ENCODE measurements around the gene SMDT1. TPM values are rescaled to one million over a fixed set of nuclear protein-coding genes. Genes with fewer than 3 reads are reported as not detected.

Gene SMDT1
- total and polyA plus RNA-seq, 9 of the 15 experiments (the other 6 are each of a cell fraction or from before 2014, with no cell fraction given) = 7.9 to 65.2 (median 14.3) TPM

- TF ChIP-seq ZNF280A (IDR thresholded peaks at IDR 0.05; ENCODE audit: low read depth, partially characterized antibody) (no peak), NCOA4 (IDR thresholded peaks at IDR 0.05; ENCODE audit: partially characterized antibody) (no peak)
Measured at GRCh38 chr22:42068291-42068690, 11.2 kb upstream of the SMDT1 start (continued).

GRCh38 chr22:42069801-42070516 is 9.5 kb upstream of the SMDT1 start:
- H3K4me2 ChIP-seq (ENCODE audit: insufficient read depth, low read length) = peak overlapping the region; percentile 97
- no peaks in the 10 kb centered on the region for H3K9me3 ChIP-seq (replicated peaks; ENCODE audit: control insufficient read depth, insufficient read depth, low read depth, low read length)
- ChIA-PET POLR2A (interaction anchor here (0.6 to 1.6 kb wide), 7 partner anchors 9 to 491 kb away, joined by 3 to 7 read pairs (median 3); partner anchors contain the start of genes NDUFA6 and SMDT1), CTCF (ENCODE audit: low intra/inter-chr PET ratio) (no interaction called here)
- TSS peak; percentile 82 for BruUV-seq (replicated peaks)
- H3K27ac ChIP-seq (ENCODE audit: extremely low read depth, low read depth, low read length) = peak overlapping the region; percentile 84
- in situ Hi-C loops (cut with MboI) = no loop called here
- ATAC-seq = peak; percentile 32
- H2AFZ ChIP-seq (ENCODE audit: low read depth, low read length) = peak overlapping the region; percentile 91
- no peaks in the 10 kb centered on the region for H4K20me1 ChIP-seq (replicated peaks; ENCODE audit: control insufficient read depth, insufficient read depth, low read length)
- H3K36me3 ChIP-seq (ENCODE audit: control insufficient read depth, insufficient read depth, low read length) = peaks cover 30% of the 10 kb centered on the region; the same call in 2 of the 3 replicates
- peak overlapping the region; percentile 54 for H3K4me3 ChIP-seq
- no peaks in the 10 kb centered on the region for H3K27me3 ChIP-seq (ENCODE audit: control insufficient read depth in 2 of 2, insufficient read depth in 2 of 2, low read length in 2 of 2)
- H3K4me1 ChIP-seq (replicated peaks in 1 of 2; ENCODE audit: control insufficient read depth in 2 of 2, insufficient read depth in 2 of 2, low read length in 2 of 2) = peaks cover 19 to 42% of the 10 kb centered on the region in 2 experiments; a peak in 4 of 5 replicates
- H3K9ac ChIP-seq (ENCODE audit: insufficient read depth in 1 of 2, low read depth in 2 of 2, low read length in 2 of 2) = peak overlapping the region; percentile 81 to 88
- peaks cover 2% of the 10 kb centered on the region for H3K9me1 ChIP-seq (ENCODE audit: control insufficient read depth, insufficient read depth, low read length)
- FAIRE-seq = peak; percentile 63
- 2% methylated on average over 18 of the region's 19 CpGs for WGBS (ENCODE audit: insufficient coverage, low coverage, missing lambda C conversion rate)
- intact Hi-C loops (cut with micrococcal nuclease) = loop anchor here (10.0 kb wide), 1 partner anchor 105 kb away; the partner anchor contains the start of gene SEPTIN3
- peaks cover 21% of the 10 kb centered on the region for H3K79me2 ChIP-seq (ENCODE audit: control insufficient read depth, insufficient read depth, low read length)
- peak in 2 of 4 experiments; percentile 19 to 37 for DNase-seq (ENCODE audit: extremely low read depth in 1 of 4, low spot score in 3 of 4)
- TF ChIP-seq MXI1 (IDR thresholded peaks at IDR 0.05; ENCODE audit: low read depth, low read length) = peak; percentile 14; the same call in 1 of the 2 replicates
- no peak for TF ChIP-seq RB1 (IDR thresholded peaks at IDR 0.05; ENCODE audit: low read depth)
- TF ChIP-seq PURB (CRISPR knock-in tag; IDR thresholded peaks at IDR 0.05; ENCODE audit: low read depth) = no peak
- no peak for TF ChIP-seq ESRRA (IDR thresholded peaks at IDR 0.05; ENCODE audit: borderline replicate concordance, low read depth)
- peak; percentile 25; the same call in 1 of the 2 replicates for TF ChIP-seq ZNF175 (CRISPR knock-in tag; IDR thresholded peaks at IDR 0.05; ENCODE audit: low read depth)
- peak; percentile 55; the same call in 1 of the 2 replicates for TF ChIP-seq GATA2 (CRISPR knock-in tag; IDR thresholded peaks at IDR 0.05)
- no peak for TF ChIP-seq NR4A1 (CRISPR knock-in tag; IDR thresholded peaks at IDR 0.05)
- TF ChIP-seq NR4A1 (tag; IDR thresholded peaks at IDR 0.05) = 0 out of 2 replicates have a peak, but pooled peaks have one; percentile 32
- TF ChIP-seq ZNF639 (CRISPR knock-in tag; conservative IDR thresholded peaks at IDR 0.05 in 1 of 2, IDR thresholded peaks at IDR 0.05 in 1 of 2) = peak in 1 of 2 experiments; percentile 7; a peak in 2 of 4 replicates
- TF ChIP-seq CXXC5 (CRISPR knock-in tag; IDR thresholded peaks at IDR 0.05) = peak; percentile 18; the same call in 1 of the 2 replicates
- no peak for TF ChIP-seq ELK3 (CRISPR knock-in tag; IDR thresholded peaks at IDR 0.05)
- TF ChIP-seq ETS2 (tag; IDR thresholded peaks at IDR 0.05; ENCODE audit: borderline replicate concordance, poor library complexity, severe bottlenecking) = no peak
- no peak for TF ChIP-seq BACH1 (tag; IDR thresholded peaks at IDR 0.05)

All from K562 (cell line).